Spleen (tissue), 7 donors: Measurements from ENCODE around the gene ENOX2.

Experiments
- CTCF ChIP-seq, 11 experiments: fragments of 200-600 bp in 7 of 11; fragments of 450-650 bp in 4 of 11; sonication (generic) in 4 of 11; IDR thresholded peaks in 8 of 11; conservative IDR thresholded peaks in 3 of 11; 1 replicate in 7 of 11; 2 replicates in 4 of 11; pipeline versions ENCODE4 v1.4.0 to v1.8.0; 2016 to 2021; ENCODE audit warnings: antibody characterized with exemption in 11 of 11, inconsistent platforms in 4 of 11, mild to moderate bottlenecking in 1 of 11
- POLR2A ChIP-seq, 3 donors: fragments of 450-650 bp; IDR thresholded peaks; one replicate each; pipeline ENCODE4 v1.5.1; 2017; ENCODE audit warnings: antibody characterized with exemption in 3 of 3, mild to moderate bottlenecking in 1 of 3
- POLR2AphosphoS5 ChIP-seq, 3 donors: sonication (generic); formaldehyde crosslinking; IDR thresholded peaks; one replicate each; pipeline ENCODE4 v1.5.1; 2017; ENCODE audit warnings: antibody characterized with exemption in 3 of 3
- donor health status: DM: no; HTN: no; CAD: no; lungs with moderate emphysema.
- donor health status: DM: no; HTN: no; CAD: no.
- donor health status: DM: no; HTN: no; CAD: no.

GRCh38 chrX:130575831-130576389, 327.1 kb downstream of the ENOX2 start:
- TF ChIP-seq CTCF (IDR thresholded peaks at IDR 0.05 in 8 of 11, conservative IDR thresholded peaks at IDR 0.05 in 3 of 11) (peak in 9 of 11 experiments; percentile 19 to 59 (median 36)), POLR2A (IDR thresholded peaks at IDR 0.05) (no peak), POLR2AphosphoS5 (IDR thresholded peaks at IDR 0.05) (no peak)
